K562 (cell line): ENCODE data around the gene FADS1. TPM values are rescaled to one million over a fixed set of nuclear protein-coding genes. Genes with fewer than 3 reads are reported as not detected.

Source experiments
- CREM ChIP-seq: IDR thresholded peaks from 2 replicates; pipeline ENCODE4 v1.6.1; 2014; ENCODE audit warnings: antibody characterized with exemption, low read depth
- CTBP1 ChIP-seq: fragments of 450-650 bp; IDR thresholded peaks from 2 replicates; pipeline ENCODE4 v1.6.1; 2016; ENCODE audit warnings: borderline replicate concordance
- EGR1 ChIP-seq: fragments of 450-650 bp; conservative IDR thresholded peaks from 2 replicates; pipeline ENCODE4 v1.6.1; 2017; ENCODE audit warnings: mild to moderate bottlenecking
- ETV6 ChIP-seq, 3 experiments: fragments of 150-350 bp in 1 of 3; sonication (generic) in 1 of 3; formaldehyde crosslinking in 1 of 3; IDR thresholded peaks; 2 replicates each; pipeline versions ENCODE4 v1.6.1 to v1.8.0; 2014 to 2022; ENCODE audit warnings: borderline replicate concordance in 2 of 3, low read depth in 2 of 3, antibody characterized with exemption in 1 of 3, low read length in 1 of 3, mild to moderate bottlenecking in 1 of 3, missing genetic modification reagents in 1 of 3
- GATAD2A ChIP-seq: fragments of 450-650 bp; IDR thresholded peaks from 2 replicates; pipeline ENCODE4 v1.6.1; 2017
- HIVEP1 ChIP-seq: fragments of 250-450 bp; sonication (Bioruptor Pico); IDR thresholded peaks from 2 replicates; pipeline ENCODE4 v1.4.0; 2020; ENCODE audit warnings: mild to moderate bottlenecking
- ILF3 ChIP-seq: fragments of 450-650 bp; IDR thresholded peaks from 2 replicates; pipeline ENCODE4 v1.6.1; 2018; ENCODE audit warnings: antibody characterized with exemption, mild to moderate bottlenecking, moderate library complexity, borderline replicate concordance
- ILK ChIP-seq: fragments of 450-650 bp; IDR thresholded peaks from 2 replicates; pipeline ENCODE4 v1.6.1; 2016; ENCODE audit warnings: missing genetic modification characterization, low read depth, mild to moderate bottlenecking, missing compliant biosample characterization, moderate library complexity, borderline replicate concordance
- MIER1 ChIP-seq: fragments of 450-650 bp; IDR thresholded peaks from 2 replicates; pipeline ENCODE4 v1.6.1; 2016; ENCODE audit warnings: antibody characterized with exemption, mild to moderate bottlenecking, low read depth
- SMAD2 ChIP-seq: fragments of 150-350 bp; IDR thresholded peaks from 2 replicates; pipeline ENCODE4 v1.6.1; 2014; ENCODE audit warnings: low read depth, mild to moderate bottlenecking, low read length
- SMARCB1 ChIP-seq: IDR thresholded peaks from 2 replicates; pipeline ENCODE4 v1.6.1; 2011; ENCODE audit warnings: improper control_type of control experiment, low read depth; ENCODE audit not compliant: insufficient read length
- TRIM28 ChIP-seq: fragments of 450-650 bp; IDR thresholded peaks from 2 replicates; pipeline ENCODE4 v1.6.1; 2017
- ZNF134 ChIP-seq: fragments of 250-450 bp; sonication (Bioruptor Pico); conservative IDR thresholded peaks from 2 replicates; pipeline ENCODE4 v1.4.0; 2020
- ZNF140 ChIP-seq: fragments of 250-450 bp; sonication (Bioruptor Pico); IDR thresholded peaks from 2 replicates; pipeline ENCODE4 v1.8.0; 2021; ENCODE audit warnings: moderate library complexity, mild to moderate bottlenecking, inconsistent platforms
- ZNF175 ChIP-seq: fragments of 200-800 bp; sonication (Bioruptor generic); IDR thresholded peaks from 2 replicates; pipeline ENCODE4 v1.6.1; 2016; ENCODE audit warnings: low read depth, mild to moderate bottlenecking, missing genetic modification characterization, missing compliant biosample characterization
- ZNF224 ChIP-seq: sonication (generic); formaldehyde crosslinking; IDR thresholded peaks from 2 replicates; pipeline ENCODE4 v1.8.0; 2022; ENCODE audit warnings: mild to moderate bottlenecking, missing genetic modification reagents
- ZNF239 ChIP-seq: fragments of 250-450 bp; sonication (Bioruptor Pico); IDR thresholded peaks from 2 replicates; pipeline ENCODE4 v1.4.0; 2020; ENCODE audit warnings: mild to moderate bottlenecking
- ZNF316 ChIP-seq: fragments of 450-650 bp; IDR thresholded peaks from 2 replicates; pipeline ENCODE4 v1.6.1; 2016
- ZNF668 ChIP-seq: fragments of 250-450 bp; sonication (Bioruptor Pico); IDR thresholded peaks from 2 replicates; pipeline ENCODE4 v1.8.0; 2022; ENCODE audit warnings: mild to moderate bottlenecking, inconsistent platforms
- polyA plus RNA-seq, 8 experiments: library from polyadenylated mRNA; depleted of rRNA in 4 of 8; stranded (reverse) in 5 of 8; unstranded in 3 of 8; fragments of >200 nt; fragmentation: Nextera tagmentation in 2 of 8; fragmentation: Illumina TruSeq in 1 of 8; extraction: Ambion mirVana in 2 of 8; extraction: Trizol in 1 of 8; gene quantifications; 2 replicates each; pipeline versions ENCODE4 v1.2.1 to v1.2.3, GENCODE V29; 2011 to 2014; ENCODE audit warnings: inconsistent platforms in 1 of 8, missing spikeins in 1 of 8
- total RNA-seq, 7 experiments: library from RNA; depleted of rRNA in 6 of 7; stranded (reverse); fragments of >200 nt in 6 of 7; fragmentation: Illumina TruSeq in 2 of 7; extraction: Trizol in 2 of 7; gene quantifications; 2 replicates each; pipeline versions ENCODE4 v1.2.1 to v1.2.3, GENCODE V29; 2011 to 2021; ENCODE audit warnings: low replicate concordance in 1 of 7
- TF ChIP-seq, protein P1 (sequence below): sonication (generic); formaldehyde crosslinking; IDR thresholded peaks from 2 replicates; pipeline ENCODE4 v1.8.0; 2022; ENCODE audit warnings: missing genetic modification reagents, mild to moderate bottlenecking, borderline replicate concordance
- TF ChIP-seq, protein P2 (sequence below): sonication (generic); formaldehyde crosslinking; IDR thresholded peaks from 2 replicates; pipeline ENCODE4 v1.8.1; 2023; ENCODE audit warnings: mild to moderate bottlenecking, missing genetic modification reagents
- TF ChIP-seq, protein P3 (sequence below): fragments of 450-650 bp; IDR thresholded peaks from 2 replicates; pipeline ENCODE4 v1.6.1; 2017; ENCODE audit warnings: mild to moderate bottlenecking, moderate library complexity
- TF ChIP-seq, protein P4 (sequence below), 2 experiments: fragments of 450-650 bp in 1 of 2; sonication (generic) in 1 of 2; formaldehyde crosslinking in 1 of 2; IDR thresholded peaks in 1 of 2; conservative IDR thresholded peaks in 1 of 2; 2 replicates each; pipeline versions ENCODE4 v1.6.1 to v1.8.1; 2016 to 2023; ENCODE audit warnings: mild to moderate bottlenecking in 2 of 2, moderate library complexity in 2 of 2, inconsistent platforms in 1 of 2, missing genetic modification reagents in 1 of 2

The FADS1 gene
- total and polyA plus RNA-seq, 9 of the 15 experiments (the other 6 are each of a cell fraction or from before 2014, with no cell fraction given) = 110 to 864 (median 364) TPM

DNA sequence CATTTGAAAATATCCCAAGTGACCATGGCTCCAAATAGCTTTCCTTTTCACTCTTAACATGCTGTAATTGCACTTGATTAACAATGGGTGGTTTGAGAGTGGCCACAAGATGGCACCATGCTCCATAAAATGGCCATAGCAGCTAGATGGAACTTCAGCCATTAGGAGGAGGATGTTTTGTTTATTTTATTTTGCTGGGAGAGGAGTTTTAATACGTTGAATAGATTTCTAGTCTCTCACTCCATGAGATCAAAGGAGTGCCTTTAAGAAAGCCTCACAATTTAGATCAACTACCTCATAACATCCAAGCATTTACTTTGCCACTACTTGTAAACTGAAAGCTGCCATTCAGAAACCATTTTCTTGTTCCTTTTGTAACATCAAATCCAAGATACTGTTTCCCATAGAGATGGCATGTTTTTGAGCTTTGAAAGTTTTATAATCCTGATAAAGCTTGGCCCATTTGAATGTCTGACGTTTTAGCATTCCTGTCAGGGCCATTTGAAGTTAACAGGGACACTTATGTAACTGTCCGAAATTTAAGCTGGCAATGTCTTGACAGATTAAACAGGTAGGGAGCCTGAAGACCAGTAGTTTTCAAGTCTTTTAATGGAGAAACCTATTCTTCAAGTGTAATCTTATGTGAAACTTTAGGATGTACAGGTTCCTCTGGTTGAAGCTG, 19.4 kb downstream of the FADS1 start (continued):
- TF ChIP-seq, protein P1, sequence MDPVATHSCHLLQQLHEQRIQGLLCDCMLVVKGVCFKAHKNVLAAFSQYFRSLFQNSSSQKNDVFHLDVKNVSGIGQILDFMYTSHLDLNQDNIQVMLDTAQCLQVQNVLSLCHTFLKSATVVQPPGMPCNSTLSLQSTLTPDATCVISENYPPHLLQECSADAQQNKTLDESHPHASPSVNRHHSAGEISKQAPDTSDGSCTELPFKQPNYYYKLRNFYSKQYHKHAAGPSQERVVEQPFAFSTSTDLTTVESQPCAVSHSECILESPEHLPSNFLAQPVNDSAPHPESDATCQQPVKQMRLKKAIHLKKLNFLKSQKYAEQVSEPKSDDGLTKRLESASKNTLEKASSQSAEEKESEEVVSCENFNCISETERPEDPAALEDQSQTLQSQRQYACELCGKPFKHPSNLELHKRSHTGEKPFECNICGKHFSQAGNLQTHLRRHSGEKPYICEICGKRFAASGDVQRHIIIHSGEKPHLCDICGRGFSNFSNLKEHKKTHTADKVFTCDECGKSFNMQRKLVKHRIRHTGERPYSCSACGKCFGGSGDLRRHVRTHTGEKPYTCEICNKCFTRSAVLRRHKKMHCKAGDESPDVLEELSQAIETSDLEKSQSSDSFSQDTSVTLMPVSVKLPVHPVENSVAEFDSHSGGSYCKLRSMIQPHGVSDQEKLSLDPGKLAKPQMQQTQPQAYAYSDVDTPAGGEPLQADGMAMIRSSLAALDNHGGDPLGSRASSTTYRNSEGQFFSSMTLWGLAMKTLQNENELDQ (CRISPR knock-in tag) = no peak
- TF ChIP-seq ZNF224 (CRISPR knock-in tag) (no peak), ETV6 (IDR thresholded peaks at IDR 0.05; ENCODE audit: borderline replicate concordance in 1 of 2, low read depth in 2 of 2, low read length in 1 of 2) (no peak), ETV6 (CRISPR knock-in tag; IDR thresholded peaks at IDR 0.05; ENCODE audit: borderline replicate concordance) (no peak), ILF3 (no peak), CREM (0 out of 2 replicates have a peak, but pooled peaks have one; percentile 2), SMARCB1 (no peak), ZNF175 (CRISPR knock-in tag) (no peak), HIVEP1 (CRISPR knock-in tag) (no peak), EGR1 (no peak), TRIM28 (no peak), CTBP1 (no peak), GATAD2A (no peak), ZNF668 (CRISPR knock-in tag) (no peak), ZNF134 (CRISPR knock-in tag) (no peak), ZNF316 (no peak), SMAD2 (no peak), ZNF239 (no peak), MIER1 (no peak), ZNF140 (CRISPR knock-in tag) (no peak), ILK (tag) (no peak)
- TF ChIP-seq, protein P2, sequence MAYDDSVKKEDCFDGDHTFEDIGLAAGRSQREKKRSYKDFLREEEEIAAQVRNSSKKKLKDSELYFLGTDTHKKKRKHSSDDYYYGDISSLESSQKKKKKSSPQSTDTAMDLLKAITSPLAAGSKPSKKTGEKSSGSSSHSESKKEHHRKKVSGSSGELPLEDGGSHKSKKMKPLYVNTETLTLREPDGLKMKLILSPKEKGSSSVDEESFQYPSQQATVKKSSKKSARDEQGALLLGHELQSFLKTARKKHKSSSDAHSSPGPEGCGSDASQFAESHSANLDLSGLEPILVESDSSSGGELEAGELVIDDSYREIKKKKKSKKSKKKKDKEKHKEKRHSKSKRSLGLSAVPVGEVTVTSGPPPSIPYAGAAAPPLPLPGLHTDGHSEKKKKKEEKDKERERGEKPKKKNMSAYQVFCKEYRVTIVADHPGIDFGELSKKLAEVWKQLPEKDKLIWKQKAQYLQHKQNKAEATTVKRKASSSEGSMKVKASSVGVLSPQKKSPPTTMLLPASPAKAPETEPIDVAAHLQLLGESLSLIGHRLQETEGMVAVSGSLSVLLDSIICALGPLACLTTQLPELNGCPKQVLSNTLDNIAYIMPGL (CRISPR knock-in tag) = no peak
- TF ChIP-seq, protein P3, sequence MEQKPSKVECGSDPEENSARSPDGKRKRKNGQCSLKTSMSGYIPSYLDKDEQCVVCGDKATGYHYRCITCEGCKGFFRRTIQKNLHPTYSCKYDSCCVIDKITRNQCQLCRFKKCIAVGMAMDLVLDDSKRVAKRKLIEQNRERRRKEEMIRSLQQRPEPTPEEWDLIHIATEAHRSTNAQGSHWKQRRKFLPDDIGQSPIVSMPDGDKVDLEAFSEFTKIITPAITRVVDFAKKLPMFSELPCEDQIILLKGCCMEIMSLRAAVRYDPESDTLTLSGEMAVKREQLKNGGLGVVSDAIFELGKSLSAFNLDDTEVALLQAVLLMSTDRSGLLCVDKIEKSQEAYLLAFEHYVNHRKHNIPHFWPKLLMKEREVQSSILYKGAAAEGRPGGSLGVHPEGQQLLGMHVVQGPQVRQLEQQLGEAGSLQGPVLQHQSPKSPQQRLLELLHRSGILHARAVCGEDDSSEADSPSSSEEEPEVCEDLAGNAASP = no peak
- TF ChIP-seq, protein P4, sequence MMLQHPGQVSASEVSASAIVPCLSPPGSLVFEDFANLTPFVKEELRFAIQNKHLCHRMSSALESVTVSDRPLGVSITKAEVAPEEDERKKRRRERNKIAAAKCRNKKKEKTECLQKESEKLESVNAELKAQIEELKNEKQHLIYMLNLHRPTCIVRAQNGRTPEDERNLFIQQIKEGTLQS (IDR thresholded peaks at IDR 0.05) = no peak
- TF ChIP-seq, protein P4 (CRISPR knock-in tag; conservative IDR thresholded peaks at IDR 0.05) = no peak
